ENCODE results near the gene HFE. TPM values are rescaled to one million over a fixed set of nuclear protein-coding genes. Genes with fewer than 3 reads are reported as not detected.
"Not testable (repeated sequence)": the region's sequence is repeated elsewhere in the genome, so short reads cannot be mapped to it uniquely, and the experiment has no call there.

The HFE gene
- total RNA-seq, 1 donor from 2014 or later: 1.4 TPM

DNA sequence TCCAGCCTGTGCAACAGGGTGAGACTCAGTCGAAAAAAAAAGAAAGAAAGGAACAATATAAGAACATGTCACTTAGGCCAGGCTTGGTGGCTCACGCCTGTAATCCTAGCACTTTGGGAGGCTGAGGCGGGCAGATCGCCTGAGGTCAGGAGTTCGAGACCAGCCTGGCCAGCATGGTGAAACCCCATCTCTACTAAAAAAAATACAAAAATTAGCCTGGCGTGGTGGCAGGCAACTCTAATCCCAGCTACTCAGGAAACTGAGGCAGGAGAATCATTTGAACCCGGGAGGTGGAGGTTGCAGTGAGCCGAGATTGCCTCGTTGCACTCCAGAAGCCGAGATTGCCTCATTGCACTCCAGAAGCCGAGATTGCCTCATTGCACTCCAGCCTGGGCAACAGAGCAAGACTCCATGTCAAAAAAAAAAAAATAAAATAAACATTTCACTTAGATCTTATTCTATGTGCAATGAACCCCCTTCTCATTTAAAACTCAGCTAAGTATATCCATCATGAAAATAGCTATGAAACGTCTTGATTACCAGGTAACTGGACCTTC lies 28.7 kb upstream of the HFE start:
- DNase-seq (ENCODE audit: low read depth in 2 of 2): not testable (repeated sequence)

GRCh38 chr6:26059941-26060340 lies 27.3 kb upstream of the HFE start:
- DNase-seq (ENCODE audit: low read depth in 2 of 2): no peak

- DNase-seq (ENCODE audit: low read depth in 2 of 2): peak; percentile 65 to 74
These were observed 22.5 kb upstream of the HFE start for GRCh38 chr6:26064619-26065257.

- peak; percentile 84 to 89 for DNase-seq (ENCODE audit: low read depth in 2 of 2)
These were observed 21.3 kb upstream of the HFE start for GRCh38 chr6:26065952-26066380.

GRCh38 chr6:26067367-26067766 lies 19.9 kb upstream of the HFE start:
- no peak for DNase-seq (ENCODE audit: low read depth in 2 of 2)

GRCh38 chr6:26068036-26068435 lies 19.2 kb upstream of the HFE start:
- no peak for DNase-seq (ENCODE audit: low read depth in 2 of 2)

- DNase-seq (ENCODE audit: low read depth in 2 of 2): no peak
These were observed 16.1 kb upstream of the HFE start for GRCh38 chr6:26071135-26071534.

GRCh38 chr6:26075063-26075717 lies 12.0 kb upstream of the HFE start:
- no peak for DNase-seq (ENCODE audit: low read depth in 2 of 2)

DNA sequence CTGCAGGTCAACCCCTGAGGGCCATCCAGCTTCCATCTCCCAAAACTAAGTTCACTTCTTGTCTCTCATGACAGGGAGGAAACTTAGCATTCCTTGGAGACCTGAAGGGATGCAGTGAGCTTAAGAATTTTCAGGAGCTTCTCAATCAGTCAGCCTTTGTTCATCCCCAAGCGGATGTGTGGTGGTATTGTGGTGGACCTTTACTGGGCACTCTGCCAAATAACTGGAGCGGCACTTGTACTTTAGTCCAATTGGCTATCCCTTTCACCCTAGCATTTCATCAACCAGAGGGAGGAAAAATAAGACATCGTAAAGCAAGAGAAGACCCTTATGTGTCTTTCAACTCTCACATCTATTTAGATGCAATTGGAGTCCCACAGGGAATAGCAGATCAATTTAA lies 9.2 kb upstream of the HFE start:
- peak; percentile 48 to 49 for DNase-seq (ENCODE audit: low read depth in 2 of 2)

DNA sequence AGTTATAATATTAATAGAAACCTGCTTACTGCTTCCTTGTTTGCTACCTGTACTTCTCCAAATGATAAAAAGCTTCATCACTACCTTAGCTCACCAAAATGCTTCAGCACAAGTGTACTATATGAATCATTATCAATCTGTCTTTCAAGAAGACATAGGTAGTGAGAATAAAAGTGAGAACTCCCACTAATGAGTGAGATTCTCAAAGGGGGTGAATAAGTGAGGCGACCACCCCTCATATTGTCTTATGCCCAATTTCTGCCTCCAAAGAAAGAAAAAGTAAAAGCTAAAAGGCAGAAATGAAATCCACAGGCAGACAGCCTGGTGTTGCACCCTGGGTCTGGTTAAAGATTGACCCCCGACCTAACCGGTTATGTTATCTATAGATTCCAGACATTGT lies 6.1 kb upstream of the HFE start:
- not testable (repeated sequence) for DNase-seq (ENCODE audit: low read depth in 2 of 2)

GRCh38 chr6:26086211-26086610 lies 1.0 kb upstream of the HFE start:
- no peak for DNase-seq (ENCODE audit: low read depth in 2 of 2)

- peak; percentile 8 to 21 for DNase-seq (ENCODE audit: low read depth in 2 of 2)
These were observed 1.1 kb downstream of the HFE start for GRCh38 chr6:26088344-26088743.

- DNase-seq (ENCODE audit: low read depth in 2 of 2): no peak
These were observed 2.0 kb downstream of the HFE start for GRCh38 chr6:26089272-26089671.

GRCh38 chr6:26092443-26092842 lies 5.2 kb downstream of the HFE start:
- DNase-seq (ENCODE audit: low read depth in 2 of 2): no peak

- DNase-seq (ENCODE audit: low read depth in 2 of 2): no peak
These were observed 6.8 kb downstream of the HFE start for GRCh38 chr6:26094036-26094435.

- DNase-seq (ENCODE audit: low read depth in 2 of 2): peak; percentile 72 to 81
These were observed 10.1 kb downstream of the HFE start for GRCh38 chr6:26097268-26097875.

GRCh38 chr6:26103141-26103769 lies 16.0 kb downstream of the HFE start:
- DNase-seq (ENCODE audit: low read depth in 2 of 2): peak; percentile 23 to 58

DNA sequence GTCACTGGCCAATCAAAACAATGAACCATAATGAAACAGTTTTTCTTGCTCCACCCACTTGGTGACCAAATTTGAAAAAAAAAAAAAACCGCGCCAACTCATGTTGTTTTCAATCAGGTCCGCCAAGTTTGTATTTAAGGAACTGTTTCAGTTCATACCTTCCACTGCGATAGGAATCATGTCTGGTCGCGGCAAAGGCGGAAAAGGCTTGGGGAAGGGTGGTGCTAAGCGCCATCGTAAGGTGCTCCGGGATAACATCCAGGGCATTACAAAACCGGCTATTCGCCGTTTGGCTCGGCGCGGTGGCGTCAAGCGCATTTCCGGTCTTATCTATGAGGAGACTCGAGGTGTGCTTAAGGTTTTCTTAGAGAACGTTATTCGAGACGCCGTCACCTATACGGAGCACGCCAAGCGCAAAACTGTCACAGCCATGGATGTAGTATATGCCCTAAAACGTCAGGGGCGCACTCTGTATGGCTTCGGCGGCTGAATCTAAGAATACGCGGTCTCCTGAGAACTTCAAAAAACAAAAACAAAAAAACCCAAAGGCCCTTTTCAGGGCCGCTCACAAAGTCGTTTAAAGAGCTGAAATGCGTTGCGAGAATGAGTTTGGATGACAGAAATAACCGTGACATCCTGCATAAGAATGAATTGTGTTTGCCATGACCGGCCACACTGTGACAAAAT lies 16.7 kb downstream of the HFE start:
- DNase-seq (ENCODE audit: low read depth in 2 of 2): peak; percentile 94 to 95

DNA sequence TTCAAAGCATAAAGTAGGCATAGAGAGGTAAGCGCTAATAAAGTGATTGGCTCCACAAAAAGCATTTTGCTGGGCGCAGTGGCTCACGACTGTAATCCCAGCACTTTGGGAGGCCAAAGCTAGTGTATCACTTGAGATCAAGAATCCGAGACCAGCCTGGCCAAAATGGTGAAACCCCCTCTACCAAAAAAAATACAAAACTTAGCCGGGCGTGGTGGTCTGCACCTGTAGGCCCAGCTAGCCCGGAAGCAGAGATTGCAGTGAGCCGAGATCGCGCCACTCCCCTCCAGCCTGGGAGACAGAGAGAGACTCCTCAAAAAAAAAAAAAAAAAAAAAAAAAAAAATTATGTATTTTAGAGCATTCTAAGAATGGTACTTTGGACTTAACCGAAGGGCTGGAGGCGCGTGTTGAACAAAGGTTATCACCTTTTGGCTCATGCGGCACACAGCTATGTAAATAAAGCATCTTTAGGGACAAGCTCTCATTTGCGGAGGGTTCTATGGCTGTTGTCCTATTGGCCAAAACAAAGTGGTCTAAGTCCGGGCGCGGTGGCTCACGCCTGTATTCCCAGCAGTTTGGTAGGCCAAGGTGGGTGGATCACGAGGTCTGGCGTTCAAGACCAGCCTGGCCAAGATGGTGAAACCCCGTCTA lies 17.4 kb downstream of the HFE start:
- DNase-seq (ENCODE audit: low read depth in 2 of 2): no peak

DNA sequence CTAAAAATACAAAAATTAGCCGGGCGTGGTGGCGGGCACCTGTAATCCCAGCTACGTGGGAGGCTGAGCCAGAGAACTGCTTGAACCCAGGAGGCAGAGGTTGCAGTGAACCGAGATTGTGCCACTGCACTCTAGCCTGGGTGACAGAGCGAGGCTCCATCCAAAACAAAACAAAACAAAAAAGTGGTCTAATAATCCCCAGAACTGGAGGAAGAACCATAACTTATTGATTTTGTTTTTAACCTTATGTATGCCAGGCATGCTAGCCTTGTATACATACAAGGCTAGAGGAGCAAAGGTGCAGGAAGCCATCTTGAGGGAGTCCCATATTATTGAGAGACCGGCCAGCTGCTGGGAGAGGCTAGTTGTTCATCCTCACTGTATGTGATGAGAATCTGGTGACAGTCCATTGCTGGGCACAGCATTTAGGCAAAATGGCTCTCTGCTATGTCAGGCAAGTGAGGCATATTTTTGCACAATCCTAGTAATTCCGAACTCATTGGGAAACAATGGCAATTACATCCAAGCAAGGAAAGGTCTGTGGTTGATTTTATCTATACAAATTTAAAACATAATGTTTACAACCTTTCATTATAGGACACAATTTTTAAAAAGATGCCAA lies 18.0 kb downstream of the HFE start:
- DNase-seq (ENCODE audit: low read depth in 2 of 2): no peak

GRCh38 chr6:26105842-26106241 lies 18.6 kb downstream of the HFE start:
- DNase-seq (ENCODE audit: low read depth in 2 of 2): no peak

Data from lung microvascular endothelial cell (primary cell).